HG03025 (cell line): Measurements from ENCODE around the gene LRTM1.

Source experiments
- ATAC-seq: cut with Tn5 transposase; IDR thresholded peaks from one replicate; pipeline ENCODE4 v1.9.1; 2021; ENCODE audit warnings: mild to moderate bottlenecking, moderate library complexity; ENCODE audit not compliant: unreplicated experiment, low FRiP score

Gene LRTM1

DNA sequence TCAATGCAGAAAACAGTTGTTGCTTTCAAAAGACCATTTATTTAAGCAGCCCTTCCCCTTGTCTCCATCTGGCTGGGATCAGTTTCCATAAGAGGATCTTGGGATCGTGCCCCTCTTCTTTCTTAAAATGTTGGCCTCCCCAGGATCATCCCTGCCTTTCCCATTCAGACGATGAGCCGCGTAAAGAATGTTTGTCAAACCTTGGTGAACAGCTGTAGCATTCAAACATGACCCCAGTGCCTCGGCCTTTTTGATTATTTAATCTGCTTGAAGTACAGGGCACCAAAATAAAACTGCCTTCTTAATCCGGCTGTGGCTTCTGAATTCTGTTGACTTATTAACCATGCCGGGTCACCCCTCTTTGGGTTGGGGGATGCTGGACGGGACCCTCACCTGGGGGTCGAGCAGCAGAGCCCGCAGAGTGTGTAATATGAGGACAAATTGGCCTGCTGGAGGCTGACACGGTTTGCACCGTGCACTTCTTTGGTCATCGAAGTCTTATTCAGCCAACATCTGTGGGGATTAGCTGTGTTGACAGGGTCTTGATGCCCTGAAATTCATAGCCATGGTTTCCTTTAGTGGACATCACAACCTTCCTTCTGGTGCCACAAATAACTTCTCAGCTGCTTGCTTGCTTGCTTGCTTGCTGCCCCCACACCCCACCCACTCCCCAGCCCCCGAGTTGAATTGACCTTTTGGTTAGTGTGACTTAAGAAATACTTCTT lies at the start of gene LRTM1:
Gene LRTM1 (minus strand): TSS at position 14 of the 725 bp plus-strand sequence. CDS start 148 bp downstream, outside the sequence.
- ATAC-seq: no peak

DNA sequence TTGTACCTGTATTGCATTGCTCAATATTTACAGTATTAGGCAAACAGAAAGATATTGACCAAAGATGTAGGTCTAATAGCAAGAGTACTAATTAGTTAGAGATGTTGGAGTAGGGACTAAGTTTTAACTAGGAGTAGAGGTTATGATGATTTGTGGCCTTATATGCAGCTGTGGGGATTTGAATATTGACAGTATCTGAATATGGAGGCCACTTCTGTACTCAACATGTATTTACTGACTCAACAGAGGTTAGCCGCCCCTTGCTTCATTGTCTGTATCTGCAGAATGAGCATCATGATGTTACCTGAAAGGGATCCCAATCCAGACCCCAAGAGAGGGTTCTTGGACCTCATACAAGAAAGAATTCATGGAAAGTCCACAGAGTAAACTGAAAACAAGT lies 49.6 kb upstream of the LRTM1 start:
- ATAC-seq: no peak

DNA sequence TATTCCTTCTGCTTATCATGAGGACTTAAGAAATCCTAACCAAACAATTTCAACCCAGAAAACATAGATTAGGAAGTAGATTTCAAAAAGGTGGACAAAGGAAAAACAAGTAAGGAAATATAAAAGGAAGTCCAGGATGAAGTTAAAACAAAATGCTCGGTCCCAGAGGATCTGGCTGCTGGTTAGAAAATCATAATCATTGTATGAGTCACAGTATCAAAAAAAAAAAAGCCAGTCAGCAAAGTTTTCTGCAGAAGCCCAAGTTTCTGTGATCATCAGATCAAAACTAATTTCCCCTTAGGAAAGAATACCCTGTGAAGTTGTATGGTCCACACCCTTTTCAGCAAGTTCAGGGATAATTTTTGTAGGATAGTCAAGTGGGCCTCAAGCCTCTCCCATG lies 43.0 kb upstream of the LRTM1 start:
- no peak for ATAC-seq

DNA sequence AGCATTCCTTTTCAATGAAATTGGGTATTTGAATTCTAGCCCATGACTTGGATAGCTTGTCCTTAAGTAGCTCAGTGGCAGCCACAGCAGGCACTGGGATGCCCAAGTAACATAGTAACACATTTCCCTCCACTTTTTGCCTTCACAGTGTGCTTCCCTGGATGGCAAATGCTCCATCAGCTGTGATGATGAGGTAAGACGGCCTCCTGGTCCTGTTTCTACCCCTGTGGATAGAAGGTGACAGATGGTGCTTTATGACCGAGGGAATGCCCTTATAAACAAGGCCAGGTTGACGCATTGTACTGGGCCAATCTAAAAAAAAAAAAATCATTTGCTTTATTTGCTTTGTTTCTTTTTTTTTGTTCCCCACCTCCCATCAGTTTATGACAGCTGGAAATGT lies 41.8 kb upstream of the LRTM1 start:
- no peak for ATAC-seq

DNA sequence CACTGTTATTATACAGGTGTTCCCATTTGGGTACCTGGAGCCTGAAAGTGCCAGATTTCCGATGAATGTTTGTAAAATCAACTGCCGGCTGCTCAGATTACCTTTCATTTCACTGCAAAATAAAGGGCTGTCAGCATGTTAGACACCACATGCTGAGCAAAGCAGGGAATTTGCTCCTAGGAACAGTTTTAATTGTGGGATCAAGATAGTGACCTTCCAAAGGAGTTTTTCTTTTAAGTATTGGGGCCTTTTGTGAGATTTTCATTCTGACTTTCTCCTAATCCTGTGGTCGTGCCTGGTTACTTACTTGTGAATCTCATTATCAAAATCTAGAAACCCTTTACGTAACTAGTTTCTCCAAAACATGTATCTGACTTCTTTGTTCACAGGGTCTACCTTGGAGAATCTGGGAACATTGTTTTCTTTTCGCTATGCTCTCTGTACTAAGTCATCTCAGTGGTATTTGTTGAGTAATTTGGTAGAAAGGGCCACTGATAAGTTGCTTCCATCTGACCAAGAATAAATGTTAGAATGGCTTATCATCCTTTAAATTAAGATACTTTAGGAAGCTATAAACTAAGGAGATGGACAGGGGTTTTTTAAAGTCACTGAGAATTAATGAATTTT lies 40.8 kb upstream of the LRTM1 start:
- no peak for ATAC-seq

DNA sequence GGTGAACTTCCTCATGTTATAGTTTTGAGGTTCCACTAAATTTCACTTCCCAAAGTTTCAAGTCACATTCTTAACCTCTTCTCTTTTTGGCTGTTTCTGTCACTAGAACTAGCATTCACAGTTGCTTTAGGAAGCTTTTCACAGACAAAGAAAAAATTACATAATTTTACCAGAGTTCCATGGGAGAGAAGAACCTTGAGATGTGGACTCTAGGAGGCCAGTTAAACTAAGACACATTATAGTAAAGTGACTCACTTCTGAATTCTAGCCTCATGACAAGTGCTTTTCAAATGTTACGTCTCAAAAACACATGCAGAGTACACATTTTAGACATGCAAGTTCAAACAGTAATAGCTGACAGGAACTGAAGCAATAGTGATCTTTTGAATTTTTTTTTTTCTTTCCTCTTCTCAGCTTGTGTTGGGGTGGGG lies 39.9 kb upstream of the LRTM1 start:
- ATAC-seq: no peak

DNA sequence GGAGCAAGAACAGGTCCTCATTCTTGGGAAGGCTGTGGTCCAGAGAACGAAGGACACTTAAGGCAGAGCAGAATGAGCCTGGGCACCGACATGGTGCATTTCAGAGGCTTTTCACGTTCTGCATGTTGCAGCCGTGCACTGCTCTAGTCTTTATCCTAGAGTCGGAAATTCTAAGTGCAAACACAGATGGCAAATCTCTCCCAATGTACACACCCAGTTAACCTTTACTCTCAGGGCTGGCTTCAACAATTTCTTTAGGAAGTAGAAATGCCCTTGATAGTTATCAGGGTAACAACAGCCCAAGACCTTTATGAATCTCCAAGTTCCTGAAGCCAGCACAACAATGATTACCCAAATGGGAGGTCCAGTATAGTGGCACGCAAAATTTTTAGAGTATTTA lies 39.1 kb upstream of the LRTM1 start:
- no peak for ATAC-seq

DNA sequence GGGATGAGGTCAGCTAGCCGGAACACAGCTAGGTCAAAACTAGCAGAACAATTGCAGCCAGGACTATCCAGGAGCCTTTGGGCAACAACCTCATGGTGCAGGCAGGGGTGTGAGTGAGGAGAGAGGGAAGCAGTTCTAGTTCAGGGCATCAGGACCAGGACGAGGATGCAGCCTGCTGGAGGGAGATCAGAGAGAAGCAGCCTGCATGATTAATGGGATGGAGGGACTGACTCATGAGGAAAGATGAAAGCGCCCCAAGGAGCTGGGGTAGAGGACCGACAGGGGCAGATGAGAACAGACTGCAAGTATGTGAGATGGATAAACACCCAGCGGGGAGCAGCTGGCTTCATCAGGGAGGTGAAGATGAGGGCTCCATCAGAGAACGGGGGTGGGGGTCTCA lies 37.9 kb upstream of the LRTM1 start:
- no peak for ATAC-seq

DNA sequence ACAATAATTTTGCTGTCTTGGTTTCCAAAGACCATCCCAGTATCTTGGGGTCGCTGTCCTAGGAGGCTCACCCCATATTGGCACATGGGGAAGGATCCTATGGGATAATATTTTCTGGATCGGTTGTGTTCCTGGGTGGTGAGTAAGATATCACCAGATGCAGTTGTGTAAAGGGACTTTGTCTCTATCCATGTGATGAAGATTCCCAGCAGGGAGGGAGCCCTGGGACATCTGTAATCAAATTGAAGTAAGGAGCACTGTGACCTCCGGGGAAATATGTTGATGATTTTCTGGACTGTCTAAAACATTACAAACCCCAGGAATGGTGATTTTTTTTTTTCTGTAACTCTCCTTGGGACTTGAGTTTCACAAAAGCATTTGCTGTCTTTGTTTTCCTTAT lies 36.2 kb upstream of the LRTM1 start:
- no peak for ATAC-seq

DNA sequence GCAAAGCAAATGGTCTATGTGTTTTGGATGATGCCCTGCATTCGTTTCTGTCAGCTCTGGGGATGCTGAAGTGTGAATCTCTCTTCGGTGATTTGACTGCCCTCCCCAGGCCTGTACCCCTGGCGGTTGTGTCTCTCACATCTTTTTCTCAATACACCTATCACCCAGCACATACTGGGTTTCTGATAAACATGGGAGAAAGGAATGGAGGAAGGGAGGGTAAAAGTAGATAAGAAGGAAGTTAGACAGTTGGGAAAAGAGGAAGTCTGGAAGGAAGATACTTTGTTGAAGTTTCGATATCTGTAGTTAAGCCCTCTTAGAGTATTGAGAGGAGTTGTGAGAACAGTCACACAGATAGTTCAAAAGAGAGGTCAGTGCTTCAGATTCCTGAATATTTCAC lies 35.8 kb upstream of the LRTM1 start:
- ATAC-seq: no peak

DNA sequence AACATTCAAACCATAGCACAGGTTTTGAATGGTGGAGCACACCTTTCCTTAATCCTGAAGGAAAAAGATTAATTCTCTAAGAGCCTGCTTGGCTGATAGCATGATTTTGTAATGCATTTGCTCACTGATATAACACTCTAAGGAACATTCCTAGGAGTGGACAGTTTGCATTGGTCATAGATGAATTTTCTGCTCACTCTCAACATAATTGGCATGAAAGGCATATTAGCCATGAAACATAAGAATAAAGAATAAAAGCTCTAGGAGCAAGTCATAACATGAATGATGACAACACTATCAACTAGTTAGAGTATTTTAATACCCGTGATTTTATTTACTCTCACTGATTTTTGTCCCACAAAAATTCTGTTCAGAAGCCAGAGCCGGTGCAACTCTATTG lies 34.3 kb upstream of the LRTM1 start:
- ATAC-seq: no peak

DNA sequence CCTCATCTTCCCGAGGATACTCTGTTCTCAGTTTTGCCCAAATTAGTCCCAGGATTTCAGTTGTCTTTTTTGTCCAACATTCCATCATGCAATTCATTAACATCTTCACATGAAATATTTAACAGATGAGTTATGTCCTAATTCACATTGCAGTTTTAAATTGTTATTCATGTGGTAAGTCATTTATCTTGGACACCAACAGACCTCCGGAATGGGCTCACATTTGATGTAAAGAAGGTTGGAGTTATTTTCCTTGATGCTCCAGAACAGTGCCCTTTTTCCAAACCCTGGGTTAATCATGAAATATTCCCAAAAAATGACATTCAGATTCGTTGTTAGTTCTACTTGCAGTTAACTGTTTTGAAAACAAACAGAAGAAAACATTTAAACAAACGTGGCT lies 32.8 kb upstream of the LRTM1 start:
- ATAC-seq: no peak

DNA sequence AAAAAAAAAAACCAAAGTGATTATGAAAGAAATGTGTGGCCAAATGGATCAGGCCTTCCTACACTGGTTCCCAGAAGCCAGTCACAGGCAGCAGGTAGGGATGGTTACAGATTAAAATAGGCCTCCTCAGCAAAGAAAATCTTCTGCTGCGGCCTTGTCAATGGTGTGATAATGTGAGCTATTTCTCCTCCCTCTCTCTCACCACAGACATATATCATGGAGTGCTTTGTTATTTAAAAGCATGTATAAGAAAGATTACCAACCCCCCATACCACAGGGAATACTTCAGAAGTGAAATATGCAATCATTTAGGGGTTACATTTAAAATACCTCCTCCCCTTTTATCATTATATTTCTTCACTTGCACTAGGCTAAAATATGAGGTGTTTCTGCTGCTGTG lies 32.2 kb upstream of the LRTM1 start:
- ATAC-seq: no peak

DNA sequence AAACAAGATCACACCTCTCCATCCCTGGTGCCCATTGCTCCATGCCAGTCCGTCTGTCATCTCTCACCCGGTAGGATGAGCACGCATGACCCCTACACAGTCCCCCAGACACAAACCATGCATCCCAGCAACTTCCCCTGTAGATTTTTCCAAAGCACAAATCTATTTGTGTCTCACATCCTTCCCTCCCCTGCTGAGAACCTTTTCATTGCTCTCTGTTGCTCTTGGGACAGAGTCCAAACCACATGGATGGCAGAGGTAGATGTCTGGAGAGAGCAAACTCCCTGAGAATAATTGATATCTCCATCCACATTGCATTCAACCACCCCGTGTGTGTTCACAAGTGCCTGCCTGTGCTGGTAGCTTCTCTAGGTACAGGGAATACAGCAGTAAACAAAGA lies 29.9 kb upstream of the LRTM1 start:
- ATAC-seq: no peak

DNA sequence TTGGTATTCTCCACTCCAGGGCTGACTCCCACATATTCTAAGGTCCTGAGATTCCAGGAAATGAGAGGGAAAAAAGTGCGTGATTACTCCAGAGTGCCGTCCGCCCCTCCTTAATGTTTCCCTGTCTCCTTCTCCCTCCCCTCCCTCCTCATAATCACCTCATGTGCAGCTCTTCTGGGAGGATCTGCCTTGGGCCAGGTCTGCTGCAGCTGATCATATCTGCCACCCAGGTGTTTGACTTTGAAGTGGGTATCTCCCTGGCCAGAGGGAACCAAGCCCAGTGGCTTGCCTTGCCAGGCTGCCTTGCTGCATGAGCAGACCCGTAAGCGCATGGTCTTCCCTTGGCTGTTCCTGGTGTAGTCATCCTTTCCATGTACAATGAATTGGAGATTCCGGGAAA lies 28.1 kb upstream of the LRTM1 start:
- ATAC-seq: no peak

DNA sequence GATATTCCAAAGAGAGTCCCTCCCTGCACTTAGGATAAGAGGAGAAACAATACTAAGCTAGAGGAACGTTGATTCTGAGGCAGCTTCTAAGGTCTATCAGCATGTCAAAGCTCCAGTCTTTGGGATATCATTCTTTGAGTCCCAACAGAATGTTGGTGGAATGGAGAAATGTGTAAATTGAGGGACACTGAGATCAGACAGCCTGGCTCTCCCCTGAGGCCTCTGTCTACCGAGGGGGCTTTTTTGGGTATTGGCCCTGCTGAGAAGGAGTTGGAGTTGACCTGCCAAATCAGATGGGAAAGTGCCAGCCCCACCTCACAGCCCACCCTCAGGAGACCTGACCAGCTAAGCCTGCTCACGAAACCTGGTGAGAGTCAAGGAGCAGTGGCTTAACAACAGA lies 27.6 kb upstream of the LRTM1 start:
- ATAC-seq: no peak

DNA sequence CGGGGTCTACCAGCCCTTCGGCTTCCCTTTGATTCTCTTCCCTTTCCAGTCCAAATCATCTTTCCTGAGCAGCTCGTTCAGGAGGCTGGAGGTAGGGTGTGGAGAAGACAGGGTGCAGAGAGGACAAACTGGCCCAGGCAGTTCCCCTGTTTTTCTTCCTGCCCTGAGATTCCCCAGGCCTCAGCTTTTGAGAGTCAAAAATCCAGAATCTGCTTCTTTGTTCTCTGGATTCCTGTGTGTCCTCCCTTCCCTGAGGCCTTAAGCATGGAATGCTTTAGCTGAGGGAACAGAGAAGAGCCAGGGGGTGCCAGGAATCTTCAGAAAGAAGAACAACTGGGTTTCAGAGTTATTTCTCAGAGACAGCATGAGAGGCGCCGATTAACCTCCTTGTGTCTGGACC lies 26.7 kb upstream of the LRTM1 start:
- no peak for ATAC-seq

DNA sequence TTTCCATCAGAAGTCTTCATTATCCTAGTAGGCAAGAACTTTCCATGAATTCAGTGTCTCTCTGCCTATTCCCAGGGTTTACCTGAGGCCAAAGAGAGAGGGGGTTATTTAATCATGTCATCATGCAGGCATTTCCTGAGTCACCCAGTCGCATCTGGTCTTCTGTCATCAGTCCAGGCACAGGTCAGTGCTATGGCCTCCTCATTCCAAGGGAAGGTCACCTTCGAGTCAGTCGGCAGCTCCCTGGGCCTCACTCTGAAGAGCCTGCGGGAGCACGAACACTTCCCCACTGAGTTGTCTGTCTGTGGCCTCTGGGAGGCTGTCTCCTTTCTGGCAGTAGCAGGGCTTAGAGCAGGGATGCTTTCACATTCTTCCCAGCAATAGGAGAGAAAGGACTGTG lies 26.2 kb upstream of the LRTM1 start:
- no peak for ATAC-seq

DNA sequence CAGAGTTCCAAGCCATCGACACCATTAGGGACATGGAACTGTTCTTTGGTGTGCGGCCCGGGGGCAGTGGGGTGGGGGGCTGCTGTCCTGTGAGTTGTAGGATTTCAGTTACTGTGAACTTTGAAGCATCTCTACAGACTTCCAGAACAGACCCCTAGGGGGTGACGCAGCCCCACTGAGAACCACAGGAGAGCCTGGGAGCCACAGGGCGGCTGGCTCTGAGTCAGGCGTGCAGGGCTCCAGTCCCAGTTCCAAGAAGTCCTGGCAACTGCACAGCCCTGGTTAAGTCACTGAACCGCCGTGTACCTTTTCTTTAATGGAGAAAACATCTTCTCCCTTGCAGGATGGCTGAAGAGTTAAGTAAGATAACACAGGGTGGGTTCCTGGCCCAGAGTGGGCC lies 23.5 kb upstream of the LRTM1 start:
- no peak for ATAC-seq

DNA sequence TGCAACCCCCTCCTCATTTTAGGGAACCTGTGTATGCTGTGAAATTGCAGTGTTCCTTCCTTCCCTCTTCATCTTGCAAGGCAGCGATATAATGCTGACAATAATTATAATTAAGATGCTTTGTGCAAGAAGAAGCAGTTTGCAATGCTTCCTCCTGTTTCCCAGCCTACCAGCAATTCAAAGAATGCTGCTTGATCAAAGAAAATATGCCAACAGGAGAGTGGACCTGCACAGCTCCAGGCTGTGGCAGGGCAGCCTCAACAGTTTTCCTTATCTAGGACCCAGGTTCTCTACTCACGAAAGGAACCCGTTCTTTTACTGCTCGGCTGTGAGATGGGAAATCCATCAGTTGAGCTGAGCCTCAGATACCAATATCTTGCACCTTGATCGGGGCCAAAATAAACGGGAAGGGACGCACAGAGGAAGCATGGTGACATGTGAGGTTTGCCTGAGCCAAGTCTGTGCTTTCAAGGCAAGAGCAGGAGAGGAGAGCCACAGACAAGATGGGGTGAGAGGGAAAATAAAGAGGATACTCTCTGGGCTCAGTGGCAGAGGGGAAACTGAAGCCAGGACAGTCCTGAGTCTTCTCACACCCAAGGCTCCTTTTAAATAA lies 22.6 kb upstream of the LRTM1 start:
- no peak for ATAC-seq

DNA sequence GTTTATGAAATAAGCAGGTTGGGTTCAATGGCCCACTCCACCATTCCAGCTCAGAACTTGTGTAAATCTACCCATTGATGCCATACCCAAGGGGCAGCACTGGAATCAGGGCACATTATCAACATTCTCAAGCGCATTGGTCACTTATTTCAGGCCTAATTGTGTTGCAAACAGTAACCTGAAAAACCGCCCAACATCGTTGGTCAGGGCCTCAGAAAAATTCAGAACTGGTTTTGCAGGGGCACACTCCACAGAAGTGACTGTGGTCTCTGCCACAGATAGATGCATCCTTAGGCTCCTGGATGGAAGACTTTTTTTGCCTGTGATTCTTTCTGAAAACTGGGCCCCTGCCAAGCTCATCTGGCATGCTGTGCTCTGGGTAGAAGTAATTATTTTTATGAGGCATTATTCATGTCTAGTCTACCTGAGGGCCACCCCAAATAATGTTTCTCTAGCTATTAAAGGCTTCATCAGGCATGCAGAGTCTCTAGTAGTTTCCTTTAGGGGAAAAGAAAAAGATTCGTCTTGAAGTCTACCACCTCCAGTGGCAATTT lies 21.7 kb upstream of the LRTM1 start:
- no peak for ATAC-seq
